ENCODE measurements around the gene PEX11B. TPM values are rescaled to one million over a fixed set of nuclear protein-coding genes. Genes with fewer than 3 reads are reported as not detected.

Gene PEX11B
- total RNA-seq, 2 donors from 2014 or later, result 12.9 to 16.0 TPM

DNA sequence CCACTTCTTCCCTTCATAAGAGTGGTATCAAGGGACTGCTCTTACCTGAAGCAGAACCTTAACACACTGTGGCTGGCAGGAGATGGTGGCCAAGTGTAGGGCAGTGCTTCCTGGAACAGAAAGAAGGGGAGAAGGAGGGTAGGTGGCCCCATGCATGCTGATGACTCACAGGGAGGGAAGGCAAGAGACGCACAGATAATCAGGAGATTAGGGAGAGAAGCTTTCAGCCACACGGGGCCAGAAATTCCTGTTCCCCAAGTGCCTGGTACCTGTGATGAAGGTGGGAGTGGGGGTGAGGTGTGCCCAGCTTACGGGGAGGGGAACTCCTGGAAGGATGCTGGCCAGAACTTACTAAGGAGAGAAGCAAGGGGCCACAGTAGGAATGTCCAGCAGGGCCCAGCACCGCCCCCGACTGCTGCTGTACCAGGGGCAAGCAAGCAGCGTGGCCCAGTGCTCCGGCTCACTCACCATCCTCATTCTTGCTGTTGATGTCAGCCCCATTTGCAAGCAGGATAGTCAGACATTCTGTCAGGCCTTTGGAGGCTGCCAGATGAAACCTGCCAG, 40.5 kb downstream of the PEX11B start:
- Histone ChIP-seq H3K27me3 (ENCODE audit: control insufficient read depth, insufficient read depth, low read length, poor library complexity, severe bottlenecking) (peaks cover 26% of the 10 kb centered on the region), H3K9me3 (ENCODE audit: control insufficient read depth, low read length) (no peaks in the 10 kb centered on the region), H3K27ac (ENCODE audit: low read depth, low read length) (no peak overlapping the region), H3K9ac (ENCODE audit: extremely low read depth, low read length, poor library complexity, severe bottlenecking) (no peak overlapping the region), H3K4me1 (ENCODE audit: control insufficient read depth, insufficient read depth, low read length) (peaks cover 8% of the 10 kb centered on the region), H3K36me3 (ENCODE audit: control insufficient read depth, insufficient read depth, low read length) (no peaks in the 10 kb centered on the region), H3K4me3 (ENCODE audit: low read length) (no peak overlapping the region)
- no peak overlapping the region for H3K27ac Mint-ChIP-seq
- H3K4me3 Mint-ChIP-seq, result no peak overlapping the region
- peaks cover 15% of the 10 kb centered on the region for H3K4me1 Mint-ChIP-seq
- WGBS, 2 experiments (ENCODE audit: insufficient coverage in 1 of 2, insufficient read length in 1 of 2), result 83 to 88% methylated on average over 5 to 7 of the region's 7 CpGs
- TF ChIP-seq, protein P1, sequence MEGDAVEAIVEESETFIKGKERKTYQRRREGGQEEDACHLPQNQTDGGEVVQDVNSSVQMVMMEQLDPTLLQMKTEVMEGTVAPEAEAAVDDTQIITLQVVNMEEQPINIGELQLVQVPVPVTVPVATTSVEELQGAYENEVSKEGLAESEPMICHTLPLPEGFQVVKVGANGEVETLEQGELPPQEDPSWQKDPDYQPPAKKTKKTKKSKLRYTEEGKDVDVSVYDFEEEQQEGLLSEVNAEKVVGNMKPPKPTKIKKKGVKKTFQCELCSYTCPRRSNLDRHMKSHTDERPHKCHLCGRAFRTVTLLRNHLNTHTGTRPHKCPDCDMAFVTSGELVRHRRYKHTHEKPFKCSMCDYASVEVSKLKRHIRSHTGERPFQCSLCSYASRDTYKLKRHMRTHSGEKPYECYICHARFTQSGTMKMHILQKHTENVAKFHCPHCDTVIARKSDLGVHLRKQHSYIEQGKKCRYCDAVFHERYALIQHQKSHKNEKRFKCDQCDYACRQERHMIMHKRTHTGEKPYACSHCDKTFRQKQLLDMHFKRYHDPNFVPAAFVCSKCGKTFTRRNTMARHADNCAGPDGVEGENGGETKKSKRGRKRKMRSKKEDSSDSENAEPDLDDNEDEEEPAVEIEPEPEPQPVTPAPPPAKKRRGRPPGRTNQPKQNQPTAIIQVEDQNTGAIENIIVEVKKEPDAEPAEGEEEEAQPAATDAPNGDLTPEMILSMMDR (conservative IDR thresholded peaks at IDR 0.05), result no peak
- no peak for DNase-seq
- peaks cover 59% of the 10 kb centered on the region for H3K27me3 Mint-ChIP-seq (ENCODE audit: insufficient read depth)
- no peaks in the 10 kb centered on the region for H3K36me3 Mint-ChIP-seq (ENCODE audit: low read depth)
- no peaks in the 10 kb centered on the region for H3K9me3 Mint-ChIP-seq

DNA sequence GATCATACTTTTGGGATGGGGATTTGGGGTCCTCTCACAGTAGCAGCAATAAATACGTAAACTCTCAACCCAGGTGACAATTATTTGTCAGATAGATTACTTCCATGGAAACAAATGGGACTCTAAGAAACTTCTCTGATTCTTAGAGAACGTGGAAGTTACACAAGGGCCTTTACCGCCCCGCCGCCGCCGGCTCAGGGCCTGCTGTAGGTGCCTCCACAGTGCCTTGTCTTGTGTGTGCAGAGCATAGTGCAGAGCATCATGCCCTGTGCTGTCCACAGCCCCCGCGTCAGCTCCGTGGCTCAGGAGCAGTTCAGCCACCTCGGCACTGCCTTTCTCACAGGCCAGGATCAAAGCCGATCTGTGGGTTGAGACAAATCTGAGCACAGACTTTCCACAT, 43.9 kb downstream of the PEX11B start:
- H3K27me3 Mint-ChIP-seq (ENCODE audit: insufficient read depth), result peaks cover 62% of the 10 kb centered on the region
- H3K4me3 Mint-ChIP-seq, result no peak overlapping the region
- TF ChIP-seq, protein P1 (conservative IDR thresholded peaks at IDR 0.05), result no peak
- H3K27ac ChIP-seq (ENCODE audit: low read depth, low read length), result no peak overlapping the region
- no peak overlapping the region for H3K4me3 ChIP-seq (ENCODE audit: low read length)
- H3K36me3 ChIP-seq (ENCODE audit: control insufficient read depth, insufficient read depth, low read length), result no peaks in the 10 kb centered on the region
- no peaks in the 10 kb centered on the region for H3K9me3 ChIP-seq (ENCODE audit: control insufficient read depth, low read length)
- no peak overlapping the region for H3K27ac Mint-ChIP-seq
- peaks cover 5% of the 10 kb centered on the region for H3K4me1 ChIP-seq (ENCODE audit: control insufficient read depth, insufficient read depth, low read length)
- peaks cover 24% of the 10 kb centered on the region for H3K4me1 Mint-ChIP-seq
- no peaks in the 10 kb centered on the region for H3K36me3 Mint-ChIP-seq (ENCODE audit: low read depth)
- H3K9me3 Mint-ChIP-seq, result no peaks in the 10 kb centered on the region
- H3K9ac ChIP-seq (ENCODE audit: extremely low read depth, low read length, poor library complexity, severe bottlenecking), result no peak overlapping the region
- peaks cover 37% of the 10 kb centered on the region for H3K27me3 ChIP-seq (ENCODE audit: control insufficient read depth, insufficient read depth, low read length, poor library complexity, severe bottlenecking)
- DNase-seq, result no peak
- WGBS, 2 experiments (ENCODE audit: insufficient coverage in 1 of 2, insufficient read length in 1 of 2), result 93 to 94% methylated on average over 12 of the region's 12 CpGs

DNA sequence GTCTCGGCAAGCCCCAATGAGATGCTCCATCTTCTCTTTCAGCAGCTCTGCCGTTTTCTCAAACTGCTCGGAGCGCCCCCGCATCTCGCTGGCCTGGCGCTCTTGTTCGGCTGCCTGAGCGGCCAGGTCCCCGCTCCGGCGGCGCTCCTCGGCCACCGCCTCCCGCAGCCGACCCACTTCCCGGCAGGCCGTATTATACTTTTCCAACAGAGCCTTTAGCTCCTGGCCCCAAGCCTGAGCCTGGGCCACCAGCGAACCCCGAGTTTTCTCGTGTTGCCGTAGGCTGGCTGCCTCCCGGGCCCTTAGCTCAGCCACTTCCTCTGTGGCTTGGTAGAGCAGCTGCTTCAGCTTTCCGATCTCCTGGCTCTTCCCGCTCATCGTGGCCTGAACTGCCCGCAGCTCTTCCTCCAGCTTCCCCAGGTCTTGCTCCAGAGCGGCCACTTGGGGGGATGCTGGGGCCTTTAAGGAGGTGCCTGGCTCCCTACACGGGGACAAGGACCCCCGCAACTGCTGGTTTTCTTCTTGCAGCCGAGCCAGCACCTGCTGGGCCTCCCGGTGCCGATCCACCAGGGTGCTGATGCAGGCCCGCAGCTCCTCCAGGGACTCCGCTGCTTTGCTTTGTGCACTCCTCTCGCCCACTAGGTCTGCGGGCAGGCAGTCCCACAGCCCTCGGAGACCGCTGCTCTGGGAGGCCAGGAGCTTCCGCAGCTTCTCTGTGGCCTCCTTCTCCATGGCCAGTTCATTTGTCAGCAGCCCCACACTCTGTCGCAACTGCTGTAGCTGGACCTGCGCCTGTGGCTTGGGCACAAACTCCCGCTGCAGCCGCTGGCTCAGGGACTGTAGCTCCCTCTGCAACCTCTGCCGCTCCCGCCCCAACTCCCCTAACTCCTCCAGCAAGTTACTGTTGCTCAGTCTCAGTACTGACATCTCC, 46.3 kb downstream of the PEX11B start:
- 53 to 70% methylated on average over 28 to 47 of the region's 47 CpGs for WGBS, 2 experiments (ENCODE audit: insufficient coverage in 1 of 2, insufficient read length in 1 of 2)
- H3K4me3 ChIP-seq (ENCODE audit: low read length), result no peak overlapping the region
- H3K4me3 Mint-ChIP-seq, result peak overlapping the region; percentile 58
- TF ChIP-seq, protein P1 (conservative IDR thresholded peaks at IDR 0.05), result no peak
- H3K4me1 Mint-ChIP-seq, result peaks cover 15% of the 10 kb centered on the region
- no peak overlapping the region for H3K9ac ChIP-seq (ENCODE audit: extremely low read depth, low read length, poor library complexity, severe bottlenecking)
- peaks cover 37% of the 10 kb centered on the region for H3K27me3 ChIP-seq (ENCODE audit: control insufficient read depth, insufficient read depth, low read length, poor library complexity, severe bottlenecking)
- peaks cover 56% of the 10 kb centered on the region for H3K27me3 Mint-ChIP-seq (ENCODE audit: insufficient read depth)
- no peak overlapping the region for H3K27ac Mint-ChIP-seq
- no peaks in the 10 kb centered on the region for H3K4me1 ChIP-seq (ENCODE audit: control insufficient read depth, insufficient read depth, low read length)
- no peaks in the 10 kb centered on the region for H3K36me3 ChIP-seq (ENCODE audit: control insufficient read depth, insufficient read depth, low read length)
- peak; percentile 83 for DNase-seq
- no peaks in the 10 kb centered on the region for H3K9me3 Mint-ChIP-seq
- H3K36me3 Mint-ChIP-seq (ENCODE audit: low read depth), result no peaks in the 10 kb centered on the region
- H3K9me3 ChIP-seq (ENCODE audit: control insufficient read depth, low read length), result no peaks in the 10 kb centered on the region
- no peak overlapping the region for H3K27ac ChIP-seq (ENCODE audit: low read depth, low read length)
